Measurements from ENCODE around the gene AQP12A. TPM values are rescaled to one million over a fixed set of nuclear protein-coding genes. Genes with fewer than 3 reads are reported as not detected.

The AQP12A gene
- total RNA-seq, 4 donors from 2014 or later, result not detected

- H3K9me3 ChIP-seq, result no peaks in the 10 kb centered on the region
- 67% methylated on average over 6 of the region's 7 CpGs for WGBS
- TF ChIP-seq EP300 (IDR thresholded peaks at IDR 0.05) (no peak), POLR2AphosphoS5 (IDR thresholded peaks at IDR 0.05) (no peak), POLR2A (IDR thresholded peaks at IDR 0.05; ENCODE audit: low read depth) (no peak)
- TF ChIP-seq, protein P1, sequence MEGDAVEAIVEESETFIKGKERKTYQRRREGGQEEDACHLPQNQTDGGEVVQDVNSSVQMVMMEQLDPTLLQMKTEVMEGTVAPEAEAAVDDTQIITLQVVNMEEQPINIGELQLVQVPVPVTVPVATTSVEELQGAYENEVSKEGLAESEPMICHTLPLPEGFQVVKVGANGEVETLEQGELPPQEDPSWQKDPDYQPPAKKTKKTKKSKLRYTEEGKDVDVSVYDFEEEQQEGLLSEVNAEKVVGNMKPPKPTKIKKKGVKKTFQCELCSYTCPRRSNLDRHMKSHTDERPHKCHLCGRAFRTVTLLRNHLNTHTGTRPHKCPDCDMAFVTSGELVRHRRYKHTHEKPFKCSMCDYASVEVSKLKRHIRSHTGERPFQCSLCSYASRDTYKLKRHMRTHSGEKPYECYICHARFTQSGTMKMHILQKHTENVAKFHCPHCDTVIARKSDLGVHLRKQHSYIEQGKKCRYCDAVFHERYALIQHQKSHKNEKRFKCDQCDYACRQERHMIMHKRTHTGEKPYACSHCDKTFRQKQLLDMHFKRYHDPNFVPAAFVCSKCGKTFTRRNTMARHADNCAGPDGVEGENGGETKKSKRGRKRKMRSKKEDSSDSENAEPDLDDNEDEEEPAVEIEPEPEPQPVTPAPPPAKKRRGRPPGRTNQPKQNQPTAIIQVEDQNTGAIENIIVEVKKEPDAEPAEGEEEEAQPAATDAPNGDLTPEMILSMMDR (IDR thresholded peaks at IDR 0.05), result no peak
- H3K27me3 ChIP-seq, result peaks cover 0 to 22% (median 0%) of the 10 kb centered on the region in 4 donors
- DNase-seq (ENCODE audit: extremely low spot score), result no peak
- no peak overlapping the region for H3K4me3 ChIP-seq
- H3K4me1 ChIP-seq, result no peaks in the 10 kb centered on the region
- intact Hi-C loops (cut with DNase I), result no loop called here
- no peaks in the 10 kb centered on the region for H3K36me3 ChIP-seq
- no peak overlapping the region for H3K27ac ChIP-seq (replicated peaks in 1 of 4)
Observed at GRCh38 chr2:240725671-240726070, 34.0 kb downstream of the AQP12A start.

DNA sequence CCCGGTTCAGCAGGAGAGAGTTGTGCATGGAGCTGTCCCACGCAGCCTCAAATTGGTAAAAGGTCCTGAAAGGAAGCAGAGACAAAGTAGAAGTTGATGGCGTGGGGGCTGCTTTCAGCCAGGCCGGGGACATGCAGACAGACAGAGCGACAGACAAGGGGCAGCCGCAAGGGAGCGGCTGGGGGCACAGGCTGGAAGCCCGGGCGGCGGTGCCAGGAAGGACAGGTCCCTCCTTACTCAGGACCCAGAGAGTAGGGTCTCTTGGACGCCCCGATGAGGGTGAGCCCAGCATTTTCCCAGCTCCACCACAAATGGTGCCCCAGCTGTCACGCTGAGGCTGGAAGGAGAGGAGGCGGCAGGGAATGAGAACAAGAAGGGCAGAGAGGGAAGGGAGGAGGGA lies 35.2 kb downstream of the AQP12A start:
- H3K27ac ChIP-seq (replicated peaks in 1 of 4), result no peak overlapping the region
- H3K36me3 ChIP-seq, result no peaks in the 10 kb centered on the region
- TF ChIP-seq, protein P1 (IDR thresholded peaks at IDR 0.05), result no peak
- TF ChIP-seq EP300 (IDR thresholded peaks at IDR 0.05) (no peak), POLR2A (IDR thresholded peaks at IDR 0.05; ENCODE audit: low read depth) (no peak), POLR2AphosphoS5 (IDR thresholded peaks at IDR 0.05) (no peak)
- 87% methylated on average over 14 of the region's 14 CpGs for WGBS
- peaks cover 0 to 32% (median 0%) of the 10 kb centered on the region in 4 donors for H3K27me3 ChIP-seq
- intact Hi-C loops (cut with DNase I), result no loop called here
- no peak overlapping the region for H3K4me3 ChIP-seq
- H3K9me3 ChIP-seq, result no peaks in the 10 kb centered on the region
- no peak for DNase-seq (ENCODE audit: extremely low spot score)
- no peaks in the 10 kb centered on the region for H3K4me1 ChIP-seq

DNA sequence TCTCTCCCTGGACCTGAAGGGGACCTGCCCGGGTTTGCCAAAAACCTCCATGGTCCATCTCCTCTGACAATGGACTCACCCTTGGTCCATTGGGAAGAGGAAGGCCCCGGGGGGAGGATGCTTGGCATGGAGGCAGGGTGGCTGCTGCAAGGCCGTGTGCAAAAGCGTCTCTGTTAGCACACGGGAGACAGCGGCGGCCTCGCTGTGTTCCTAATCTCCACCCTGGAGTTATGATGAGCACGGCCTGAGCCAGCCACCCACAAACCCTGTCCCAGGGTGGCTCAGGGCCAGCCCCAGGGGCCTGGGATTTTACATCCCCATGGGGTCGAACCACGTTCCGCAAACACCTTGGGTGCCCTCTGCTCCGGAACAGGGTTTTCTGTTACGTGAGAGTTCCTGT lies 35.8 kb downstream of the AQP12A start:
- H3K4me1 ChIP-seq, result no peaks in the 10 kb centered on the region
- 85% methylated on average over 8 of the region's 14 CpGs for WGBS
- TF ChIP-seq POLR2A (IDR thresholded peaks at IDR 0.05; ENCODE audit: low read depth) (no peak), POLR2AphosphoS5 (IDR thresholded peaks at IDR 0.05) (no peak), EP300 (IDR thresholded peaks at IDR 0.05) (no peak)
- TF ChIP-seq, protein P1 (IDR thresholded peaks at IDR 0.05), result no peak
- intact Hi-C loops (cut with DNase I), result no loop called here
- no peaks in the 10 kb centered on the region for H3K9me3 ChIP-seq
- H3K27ac ChIP-seq (replicated peaks in 1 of 4), result no peak overlapping the region
- peaks cover 0 to 32% (median 0%) of the 10 kb centered on the region in 4 donors for H3K27me3 ChIP-seq
- no peak overlapping the region for H3K4me3 ChIP-seq
- no peaks in the 10 kb centered on the region for H3K36me3 ChIP-seq
- DNase-seq (ENCODE audit: extremely low spot score), result no peak

DNA sequence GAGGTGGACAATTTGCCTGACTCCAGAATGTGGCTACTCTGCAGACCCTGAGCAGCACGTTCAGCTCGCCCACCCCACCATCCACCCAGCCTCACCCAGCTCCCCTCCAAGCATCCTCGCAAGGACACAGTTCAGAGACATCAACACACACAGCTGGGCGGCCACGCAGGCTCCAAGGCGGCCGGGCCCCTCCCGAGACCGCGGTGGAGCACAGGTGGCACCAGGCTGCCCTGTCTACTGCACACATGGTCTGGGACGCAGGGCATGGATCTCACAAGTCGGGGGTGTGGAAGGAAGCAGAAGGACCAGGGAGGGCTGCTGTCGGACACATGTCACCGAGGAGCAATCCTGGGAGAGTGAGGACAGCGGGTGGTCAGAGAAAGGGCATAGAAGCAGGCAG lies 36.2 kb downstream of the AQP12A start:
- no peak overlapping the region for H3K27ac ChIP-seq (replicated peaks in 1 of 4)
- H3K4me1 ChIP-seq, result no peaks in the 10 kb centered on the region
- intact Hi-C loops (cut with DNase I), result no loop called here
- H3K27me3 ChIP-seq, result peaks cover 0 to 32% (median 0%) of the 10 kb centered on the region in 4 donors
- DNase-seq (ENCODE audit: extremely low spot score), result no peak
- TF ChIP-seq, protein P1 (IDR thresholded peaks at IDR 0.05), result no peak
- no peak for TF ChIP-seq EP300 (IDR thresholded peaks at IDR 0.05)
- TF ChIP-seq POLR2AphosphoS5 (IDR thresholded peaks at IDR 0.05), result no peak
- TF ChIP-seq POLR2A (IDR thresholded peaks at IDR 0.05; ENCODE audit: low read depth), result no peak
- no peaks in the 10 kb centered on the region for H3K36me3 ChIP-seq
- H3K4me3 ChIP-seq, result no peak overlapping the region
- WGBS, result 89% methylated on average over 7 of the region's 15 CpGs
- H3K9me3 ChIP-seq, result no peaks in the 10 kb centered on the region

GRCh38 chr2:240728361-240728760 lies 36.7 kb downstream of the AQP12A start:
- H3K4me1 ChIP-seq, result no peaks in the 10 kb centered on the region
- no peak overlapping the region for H3K27ac ChIP-seq (replicated peaks in 1 of 4)
- WGBS, result 87% methylated on average over 10 of the region's 10 CpGs
- H3K9me3 ChIP-seq, result no peaks in the 10 kb centered on the region
- no peak overlapping the region for H3K4me3 ChIP-seq
- TF ChIP-seq, protein P1 (IDR thresholded peaks at IDR 0.05), result no peak
- H3K27me3 ChIP-seq, result peaks cover 0 to 32% (median 0%) of the 10 kb centered on the region in 4 donors
- intact Hi-C loops (cut with DNase I), result no loop called here
- no peak for DNase-seq (ENCODE audit: extremely low spot score)
- no peaks in the 10 kb centered on the region for H3K36me3 ChIP-seq

All from esophagus muscularis mucosa (tissue), 4 donors.